ENCODE results near the gene LIMS1. TPM values are rescaled to one million over a fixed set of nuclear protein-coding genes. Genes with fewer than 3 reads are reported as not detected.

Gene LIMS1
- total and polyA plus RNA-seq, 2 donors (not counting 3 experiments of a cell fraction or from before 2014, with no cell fraction given) = 153 to 229 TPM

DNA sequence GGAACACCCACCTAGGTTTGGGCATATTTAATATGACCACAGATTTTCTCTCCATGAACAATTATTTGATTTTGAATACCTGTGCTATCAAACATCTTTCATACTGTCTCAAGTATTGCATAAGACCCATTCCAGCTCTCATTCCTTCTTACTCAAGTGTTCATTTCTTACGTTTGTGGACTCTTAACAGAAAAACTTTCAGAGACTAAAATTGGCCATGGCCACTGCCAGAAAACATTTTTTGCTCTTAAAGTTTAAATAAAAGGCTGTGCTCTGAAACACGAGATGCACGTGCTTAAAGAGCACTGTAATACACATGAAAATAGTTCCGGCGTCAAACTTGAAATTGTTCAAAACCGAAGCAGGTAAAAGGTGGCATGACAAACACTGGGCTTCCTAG lies 89.3 kb downstream of the LIMS1 start:
- no peaks in the 10 kb centered on the region for H3K36me3 ChIP-seq (ENCODE audit: control insufficient read depth in 2 of 2, extremely low read depth in 1 of 2, insufficient read depth in 2 of 2, low read length in 2 of 2)
- DNase-seq (ENCODE audit: low read depth, low spot score) (no peak), FAIRE-seq (no peak)
- peaks cover 32% of the 10 kb centered on the region for H3K4me1 ChIP-seq (ENCODE audit: control insufficient read depth, extremely low read depth, insufficient read depth, low read length)
- intact Hi-C loops (cut with micrococcal nuclease) (no loop called here), dilution Hi-C loops (cut with MboI; ENCODE audit: extremely low pct_ligation_motif_present, low sequenced_read_pairs) (no loop called here)
- no peaks in the 10 kb centered on the region for H3K9me3 ChIP-seq (replicated peaks; ENCODE audit: control insufficient read depth, insufficient read depth, low read length)
- H4K20me1 ChIP-seq (replicated peaks; ENCODE audit: control insufficient read depth, extremely low read depth, insufficient read depth, low read length) = no peaks in the 10 kb centered on the region
- H3K79me2 ChIP-seq (ENCODE audit: control insufficient read depth, insufficient read depth, low read length) = peaks cover 32% of the 10 kb centered on the region
- H3K4me3 ChIP-seq (replicated peaks in 1 of 3; ENCODE audit: insufficient read depth in 1 of 3, low read depth in 1 of 3, low read length in 3 of 3) = no peak overlapping the region
- H2AFZ ChIP-seq (ENCODE audit: low read depth, low read length) = no peak overlapping the region
- ChIA-PET CTCF (interaction anchor here (1.2 to 4.2 kb wide), 3 partner anchors 10 to 13 kb away, joined by 3 to 60 read pairs (median 6); no protein-coding TSS in a partner anchor), POLR2A (no interaction called here)
- TF ChIP-seq, protein P1, sequence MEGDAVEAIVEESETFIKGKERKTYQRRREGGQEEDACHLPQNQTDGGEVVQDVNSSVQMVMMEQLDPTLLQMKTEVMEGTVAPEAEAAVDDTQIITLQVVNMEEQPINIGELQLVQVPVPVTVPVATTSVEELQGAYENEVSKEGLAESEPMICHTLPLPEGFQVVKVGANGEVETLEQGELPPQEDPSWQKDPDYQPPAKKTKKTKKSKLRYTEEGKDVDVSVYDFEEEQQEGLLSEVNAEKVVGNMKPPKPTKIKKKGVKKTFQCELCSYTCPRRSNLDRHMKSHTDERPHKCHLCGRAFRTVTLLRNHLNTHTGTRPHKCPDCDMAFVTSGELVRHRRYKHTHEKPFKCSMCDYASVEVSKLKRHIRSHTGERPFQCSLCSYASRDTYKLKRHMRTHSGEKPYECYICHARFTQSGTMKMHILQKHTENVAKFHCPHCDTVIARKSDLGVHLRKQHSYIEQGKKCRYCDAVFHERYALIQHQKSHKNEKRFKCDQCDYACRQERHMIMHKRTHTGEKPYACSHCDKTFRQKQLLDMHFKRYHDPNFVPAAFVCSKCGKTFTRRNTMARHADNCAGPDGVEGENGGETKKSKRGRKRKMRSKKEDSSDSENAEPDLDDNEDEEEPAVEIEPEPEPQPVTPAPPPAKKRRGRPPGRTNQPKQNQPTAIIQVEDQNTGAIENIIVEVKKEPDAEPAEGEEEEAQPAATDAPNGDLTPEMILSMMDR (IDR thresholded peaks at IDR 0.05; ENCODE audit: extremely low read depth in 1 of 2, insufficient read depth in 1 of 2, low read depth in 1 of 2, low read length in 2 of 2) = no peak
- TF ChIP-seq POLR2AphosphoS5 (IDR thresholded peaks at IDR 0.05; ENCODE audit: insufficient read depth, low read depth, low read length) = no peak
- no peak for TF ChIP-seq MYC (IDR thresholded peaks at IDR 0.05; ENCODE audit: low read depth, low read length)
- no peak for TF ChIP-seq EZH2 (IDR thresholded peaks at IDR 0.05; ENCODE audit: borderline replicate concordance, low read depth, low read length, severe bottlenecking)
- TF ChIP-seq JUN (IDR thresholded peaks at IDR 0.05; ENCODE audit: borderline replicate concordance, insufficient read depth, insufficient read length, low read depth) = no peak
- BruUV-seq (replicated peaks) = no TSS peak
- H3K27me3 ChIP-seq (ENCODE audit: control insufficient read depth in 2 of 2, insufficient read depth in 2 of 2, low read length in 2 of 2) = no peaks in the 10 kb centered on the region
- no peak overlapping the region for H3K9ac ChIP-seq (replicated peaks; ENCODE audit: extremely low read depth, insufficient read depth, low read length)
- no peaks in the 10 kb centered on the region for H3K9me1 ChIP-seq (replicated peaks; ENCODE audit: control insufficient read depth, extremely low read depth, insufficient read depth, low read length)
- no peak overlapping the region for H3K27ac ChIP-seq (ENCODE audit: insufficient read depth, low read depth, low read length)
- H3K4me2 ChIP-seq (ENCODE audit: insufficient read depth, low read length) = no peak overlapping the region

Measured in endothelial cell of umbilical vein (primary cell).